Neural progenitor cell (in vitro differentiated cells): ENCODE measurements around the gene SUCO. TPM values are rescaled to one million over a fixed set of nuclear protein-coding genes. Genes with fewer than 3 reads are reported as not detected.
"Not testable (repeated sequence)": the region's sequence is repeated elsewhere in the genome, so short reads cannot be mapped to it uniquely, and the experiment has no call there.

Experiments used
- DNase-seq: peaks from one replicate; pipeline ENCODE4 v3.0.0-alpha.2; 2016; ENCODE audit warnings: low spot score
- H2AFZ ChIP-seq: fragments of 200-600 bp; sonication (generic); replicated peaks from 2 replicates; pipeline ENCODE4 v1.6.1; 2016; ENCODE audit warnings: antibody characterized with exemption
- H3F3A ChIP-seq: fragments of 200-600 bp; sonication (generic); 2 replicates; pipeline ENCODE4 v1.6.1; 2016; ENCODE audit warnings: antibody characterized with exemption, low read depth
- H3K27ac ChIP-seq: fragments of 200-600 bp; sonication (generic); 2 replicates; pipeline ENCODE4 v1.5.1; 2016; ENCODE audit warnings: mild to moderate bottlenecking
- H3K27me3 ChIP-seq: fragments of 200-600 bp; sonication (generic); 2 replicates; pipeline ENCODE4 v1.6.1; 2016; ENCODE audit warnings: mild to moderate bottlenecking, moderate library complexity
- H3K36me3 ChIP-seq: fragments of 200-600 bp; sonication (generic); 2 replicates; pipeline ENCODE4 v1.5.1; 2016
- H3K4me1 ChIP-seq: fragments of 200-600 bp; sonication (generic); 2 replicates; pipeline ENCODE4 v1.6.1; 2016; ENCODE audit warnings: mixed run types
- H3K4me2 ChIP-seq: fragments of 200-600 bp; sonication (generic); 2 replicates; pipeline ENCODE4 v1.6.1; 2016
- H3K4me3 ChIP-seq: fragments of 200-600 bp; sonication (generic); 2 replicates; pipeline ENCODE4 v1.5.1; 2016
- H3K79me2 ChIP-seq: fragments of 200-600 bp; sonication (generic); 2 replicates; pipeline ENCODE4 v1.6.1; 2016; ENCODE audit warnings: low read depth
- H3K9ac ChIP-seq: fragments of 200-600 bp; sonication (generic); 2 replicates; pipeline ENCODE4 v1.6.1; 2016
- H3K9me3 ChIP-seq: fragments of 200-600 bp; sonication (generic); 2 replicates; pipeline ENCODE4 v1.5.1; 2016; ENCODE audit warnings: low read depth
- H4K20me1 ChIP-seq: fragments of 200-600 bp; sonication (generic); 2 replicates; pipeline ENCODE4 v1.6.1; 2016; ENCODE audit warnings: low read depth
- H3K27ac Mint-ChIP-seq: 3 replicates; pipeline ENCODE4 v1.8.0; 2021; ENCODE audit warnings: mixed read lengths
- H3K27me3 Mint-ChIP-seq: 2 replicates; pipeline ENCODE4 v1.8.0; 2022; ENCODE audit warnings: low read depth, mild to moderate bottlenecking, inconsistent platforms, moderate library complexity, mixed read lengths; ENCODE audit not compliant: insufficient read depth
- H3K36me3 Mint-ChIP-seq: 3 replicates; pipeline ENCODE4 v1.8.0; 2021; ENCODE audit warnings: mixed read lengths
- H3K4me1 Mint-ChIP-seq: 3 replicates; pipeline ENCODE4 v1.8.0; 2021; ENCODE audit warnings: mixed read lengths
- H3K4me3 Mint-ChIP-seq: 3 replicates; pipeline ENCODE4 v1.8.0; 2021; ENCODE audit warnings: mild to moderate bottlenecking, moderate library complexity, mixed read lengths
- H3K9me3 Mint-ChIP-seq: 3 replicates; pipeline ENCODE4 v1.8.0; 2020; ENCODE audit warnings: mixed read lengths
- EZH2 ChIP-seq: fragments of 200-600 bp; sonication (generic); IDR thresholded peaks from 2 replicates; pipeline ENCODE4 v1.6.1; 2017; ENCODE audit warnings: antibody characterized with exemption, mild to moderate bottlenecking, moderate library complexity
- EZH2phosphoT487 ChIP-seq: fragments of 200-600 bp; sonication (generic); IDR thresholded peaks from 2 replicates; pipeline ENCODE4 v1.6.1; 2017; ENCODE audit warnings: antibody characterized with exemption
- total RNA-seq: library from RNA; depleted of rRNA; stranded (reverse); fragments of >200 nt; gene quantifications from 2 replicates; pipeline ENCODE4 v1.2.3, GENCODE V29; 2015; ENCODE audit warnings: low replicate concordance
- TF ChIP-seq, protein P1 (sequence below): fragments of 200-600 bp; sonication (generic); IDR thresholded peaks from 2 replicates; pipeline ENCODE4 v1.5.1; 2017; ENCODE audit warnings: antibody characterized with exemption, mild to moderate bottlenecking

The SUCO gene
- total RNA-seq, 1 donor from 2014 or later: 109 TPM

DNA sequence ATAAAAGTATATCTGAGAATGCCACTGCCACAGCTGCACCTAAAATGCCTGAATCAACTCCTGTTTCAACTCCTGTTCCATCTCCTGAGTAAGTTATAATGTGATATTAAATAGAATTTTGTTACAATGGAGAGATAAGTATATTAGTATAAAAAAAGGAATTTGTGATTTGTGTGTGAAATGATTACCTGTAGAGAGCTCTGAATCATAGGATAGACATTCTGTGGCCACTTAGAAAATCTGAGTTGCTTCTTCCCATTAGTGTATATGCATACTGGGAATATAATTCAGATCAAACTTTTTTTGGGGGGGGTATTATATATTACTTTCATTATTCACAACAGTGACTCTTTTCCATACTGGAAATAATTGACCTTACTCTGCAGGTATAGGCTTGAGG, 52.9 kb downstream of the SUCO start:
- Mint-ChIP-seq H3K27ac (no peak overlapping the region), H3K27me3 (no peaks in the 10 kb centered on the region), H3K4me1 (no peaks in the 10 kb centered on the region), H3K9me3 (no peaks in the 10 kb centered on the region), H3K4me3 (no peak overlapping the region), H3K36me3 (peaks cover 32% of the 10 kb centered on the region)
- TF ChIP-seq, protein P1, sequence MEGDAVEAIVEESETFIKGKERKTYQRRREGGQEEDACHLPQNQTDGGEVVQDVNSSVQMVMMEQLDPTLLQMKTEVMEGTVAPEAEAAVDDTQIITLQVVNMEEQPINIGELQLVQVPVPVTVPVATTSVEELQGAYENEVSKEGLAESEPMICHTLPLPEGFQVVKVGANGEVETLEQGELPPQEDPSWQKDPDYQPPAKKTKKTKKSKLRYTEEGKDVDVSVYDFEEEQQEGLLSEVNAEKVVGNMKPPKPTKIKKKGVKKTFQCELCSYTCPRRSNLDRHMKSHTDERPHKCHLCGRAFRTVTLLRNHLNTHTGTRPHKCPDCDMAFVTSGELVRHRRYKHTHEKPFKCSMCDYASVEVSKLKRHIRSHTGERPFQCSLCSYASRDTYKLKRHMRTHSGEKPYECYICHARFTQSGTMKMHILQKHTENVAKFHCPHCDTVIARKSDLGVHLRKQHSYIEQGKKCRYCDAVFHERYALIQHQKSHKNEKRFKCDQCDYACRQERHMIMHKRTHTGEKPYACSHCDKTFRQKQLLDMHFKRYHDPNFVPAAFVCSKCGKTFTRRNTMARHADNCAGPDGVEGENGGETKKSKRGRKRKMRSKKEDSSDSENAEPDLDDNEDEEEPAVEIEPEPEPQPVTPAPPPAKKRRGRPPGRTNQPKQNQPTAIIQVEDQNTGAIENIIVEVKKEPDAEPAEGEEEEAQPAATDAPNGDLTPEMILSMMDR: no peak
- TF ChIP-seq EZH2: no peak
- TF ChIP-seq EZH2phosphoT487: no peak
- H3K4me2 ChIP-seq: no peak overlapping the region
- H3K4me1 ChIP-seq: no peaks in the 10 kb centered on the region
- H3K36me3 ChIP-seq: peaks cover 23% of the 10 kb centered on the region
- H3F3A ChIP-seq: no peaks in the 10 kb centered on the region
- H3K4me3 ChIP-seq: no peak overlapping the region
- H3K27ac ChIP-seq: no peak overlapping the region
- H2AFZ ChIP-seq: no peak overlapping the region
- H3K9ac ChIP-seq: no peak overlapping the region
- H3K27me3 ChIP-seq: no peaks in the 10 kb centered on the region
- no peaks in the 10 kb centered on the region for H3K79me2 ChIP-seq
- H4K20me1 ChIP-seq: no peaks in the 10 kb centered on the region
- no peak for DNase-seq
- H3K9me3 ChIP-seq: peaks cover 3% of the 10 kb centered on the region

DNA sequence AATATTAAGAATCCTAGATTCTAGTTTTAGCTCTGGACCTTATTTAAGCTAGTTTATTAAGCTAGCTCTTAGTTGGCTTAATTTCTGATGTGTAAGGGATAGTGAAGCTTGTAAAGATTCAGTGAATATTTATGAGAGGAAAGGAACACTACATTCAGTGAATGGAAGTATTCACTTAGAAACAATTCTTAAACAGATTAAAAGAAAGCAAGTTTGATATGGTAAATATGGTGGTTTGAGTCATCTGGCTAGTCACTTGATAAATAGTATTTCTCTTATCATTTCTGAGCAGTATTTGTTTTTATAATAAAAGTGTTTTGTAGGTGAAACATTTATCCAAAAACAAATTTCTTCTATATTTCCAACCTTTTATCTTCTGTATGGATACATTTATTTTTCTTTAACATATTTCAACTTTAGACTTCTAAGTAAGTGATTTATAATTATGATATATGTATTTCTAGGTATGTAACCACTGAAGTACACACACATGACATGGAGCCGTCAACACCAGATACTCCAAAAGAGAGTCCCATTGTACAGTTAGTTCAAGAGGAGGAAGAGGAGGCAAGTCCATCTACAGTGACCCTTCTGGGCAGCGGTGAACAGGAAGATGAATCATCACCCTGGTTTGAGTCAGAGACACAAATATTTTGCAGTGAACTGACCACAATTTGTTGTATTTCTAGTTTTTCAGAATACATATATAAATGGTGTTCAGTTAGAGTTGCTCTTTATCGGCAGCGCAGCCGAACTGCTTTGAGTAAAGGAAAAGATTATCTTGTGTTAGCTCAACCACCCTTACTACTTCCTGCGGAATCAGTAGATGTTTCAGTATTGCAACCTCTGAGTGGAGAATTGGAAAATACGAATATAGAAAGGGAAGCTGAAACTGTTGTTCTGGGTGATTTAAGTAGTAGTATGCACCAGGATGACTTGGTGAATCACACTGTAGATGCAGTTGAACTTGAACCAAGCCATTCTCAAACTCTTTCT, 55.6 kb downstream of the SUCO start:
- H3K36me3 ChIP-seq: peaks cover 25% of the 10 kb centered on the region
- H3K4me1 ChIP-seq: no peaks in the 10 kb centered on the region
- no peaks in the 10 kb centered on the region for H4K20me1 ChIP-seq
- Mint-ChIP-seq H3K36me3 (peaks cover 50% of the 10 kb centered on the region), H3K27ac (no peak overlapping the region), H3K27me3 (no peaks in the 10 kb centered on the region), H3K9me3 (peaks cover 18% of the 10 kb centered on the region), H3K4me3 (no peak overlapping the region), H3K4me1 (no peaks in the 10 kb centered on the region)
- TF ChIP-seq EZH2phosphoT487 (no peak), EZH2 (no peak)
- TF ChIP-seq, protein P1: no peak
- no peak overlapping the region for H3K9ac ChIP-seq
- no peak overlapping the region for H3K4me2 ChIP-seq
- H3K9me3 ChIP-seq: peaks cover 4% of the 10 kb centered on the region
- no peaks in the 10 kb centered on the region for H3K27me3 ChIP-seq
- no peak overlapping the region for H3K4me3 ChIP-seq
- H3K27ac ChIP-seq: no peak overlapping the region
- H3K79me2 ChIP-seq: peaks cover 5% of the 10 kb centered on the region
- no peak overlapping the region for H2AFZ ChIP-seq
- DNase-seq: no peak
- H3F3A ChIP-seq: no peaks in the 10 kb centered on the region

DNA sequence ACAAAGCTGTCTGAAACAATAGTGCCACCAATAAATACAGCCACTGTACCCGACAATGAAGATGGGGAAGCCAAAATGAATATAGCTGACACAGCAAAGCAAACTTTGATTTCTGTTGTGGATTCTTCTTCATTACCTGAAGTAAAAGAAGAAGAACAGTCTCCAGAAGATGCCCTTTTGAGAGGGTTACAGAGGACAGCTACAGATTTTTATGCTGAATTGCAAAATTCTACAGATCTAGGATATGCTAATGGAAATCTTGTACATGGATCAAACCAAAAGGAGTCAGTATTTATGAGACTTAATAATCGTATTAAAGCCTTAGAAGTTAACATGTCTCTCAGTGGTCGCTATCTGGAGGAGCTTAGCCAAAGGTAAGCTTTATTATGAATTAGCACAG, 56.6 kb downstream of the SUCO start:
- H2AFZ ChIP-seq: no peak overlapping the region
- peaks cover 7% of the 10 kb centered on the region for H3K79me2 ChIP-seq
- H3K4me1 ChIP-seq: no peaks in the 10 kb centered on the region
- H3K36me3 ChIP-seq: peaks cover 25% of the 10 kb centered on the region
- no peak overlapping the region for H3K4me3 ChIP-seq
- Mint-ChIP-seq H3K27ac (no peak overlapping the region), H3K4me1 (no peaks in the 10 kb centered on the region), H3K9me3 (peaks cover 23% of the 10 kb centered on the region), H3K4me3 (no peak overlapping the region), H3K27me3 (no peaks in the 10 kb centered on the region), H3K36me3 (peaks cover 59% of the 10 kb centered on the region)
- DNase-seq: no peak
- H3K27ac ChIP-seq: no peak overlapping the region
- no peaks in the 10 kb centered on the region for H3F3A ChIP-seq
- no peaks in the 10 kb centered on the region for H4K20me1 ChIP-seq
- no peak overlapping the region for H3K4me2 ChIP-seq
- TF ChIP-seq EZH2 (no peak), EZH2phosphoT487 (no peak)
- TF ChIP-seq, protein P1: no peak
- H3K27me3 ChIP-seq: no peaks in the 10 kb centered on the region
- no peak overlapping the region for H3K9ac ChIP-seq
- H3K9me3 ChIP-seq: peaks cover 4% of the 10 kb centered on the region

DNA sequence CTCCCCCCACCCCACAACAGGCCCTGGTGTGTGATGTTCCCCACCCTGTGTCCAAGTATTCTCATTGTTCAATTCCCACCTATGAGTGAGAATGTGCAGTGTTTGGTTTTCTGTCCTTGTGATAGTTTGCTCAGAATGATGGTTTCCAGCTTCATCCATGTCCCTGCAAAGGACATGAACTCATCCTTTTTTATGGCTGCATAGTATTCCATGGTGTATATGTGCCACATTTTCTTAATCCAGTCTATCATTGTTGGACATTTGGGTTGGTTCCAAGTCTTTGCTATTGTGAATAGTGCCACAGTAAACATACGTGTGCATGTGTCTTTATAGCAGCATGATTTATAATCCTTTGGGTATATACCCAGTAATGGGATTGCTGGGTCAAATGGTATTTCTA, 58.5 kb downstream of the SUCO start:
- H3K27ac Mint-ChIP-seq, H2AFZ ChIP-seq, H3K4me3 ChIP-seq, H3K27me3 Mint-ChIP-seq, H4K20me1 ChIP-seq, H3K4me1 Mint-ChIP-seq, DNase-seq, H3F3A ChIP-seq, H3K4me2 ChIP-seq, H3K27ac ChIP-seq, H3K9ac ChIP-seq, H3K4me3 Mint-ChIP-seq, H3K9me3 ChIP-seq, H3K4me1 ChIP-seq, H3K27me3 ChIP-seq: not testable (repeated sequence)
- H3K36me3 Mint-ChIP-seq: peaks cover 76% of the 10 kb centered on the region
- Histone ChIP-seq H3K36me3 (peaks cover 25% of the 10 kb centered on the region), H3K79me2 (peaks cover 14% of the 10 kb centered on the region)
- peaks cover 33% of the 10 kb centered on the region for H3K9me3 Mint-ChIP-seq

DNA sequence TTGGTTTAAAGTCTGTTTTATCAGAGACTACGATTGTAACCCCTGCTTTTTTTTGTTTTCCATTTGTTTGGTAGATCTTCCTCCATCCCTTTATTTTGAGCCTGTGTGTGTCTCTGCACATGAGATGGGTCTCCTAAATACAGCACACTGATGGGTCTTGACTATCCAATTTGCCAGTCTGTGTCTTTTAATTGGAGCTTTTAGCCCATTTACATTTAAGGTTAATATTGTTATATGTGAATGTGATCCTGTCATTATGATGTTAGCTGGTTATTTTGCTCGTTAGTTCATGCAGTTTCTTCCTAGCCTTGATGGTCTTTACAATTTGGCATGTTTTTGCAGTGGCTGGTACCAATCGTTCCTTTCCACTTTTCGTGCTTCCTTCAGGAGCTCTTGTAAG, 62.1 kb downstream of the SUCO start:
- H3K27me3 ChIP-seq, H3K4me1 ChIP-seq, DNase-seq, H3K4me3 ChIP-seq, H3K27ac ChIP-seq, H3K9me3 ChIP-seq, H3K4me1 Mint-ChIP-seq, H3K4me3 Mint-ChIP-seq, H2AFZ ChIP-seq, H3K4me2 ChIP-seq, H4K20me1 ChIP-seq, H3F3A ChIP-seq, H3K27ac Mint-ChIP-seq, H3K9ac ChIP-seq, H3K27me3 Mint-ChIP-seq: not testable (repeated sequence)
- peaks cover 47% of the 10 kb centered on the region for H3K9me3 Mint-ChIP-seq
- H3K79me2 ChIP-seq: peaks cover 20% of the 10 kb centered on the region
- H3K36me3 Mint-ChIP-seq: peaks cover 78% of the 10 kb centered on the region
- H3K36me3 ChIP-seq: peaks cover 28% of the 10 kb centered on the region
